Spleen (tissue), 7 donors: ENCODE measurements around the gene TET2.

ENCODE experiments used
- POLR2A ChIP-seq, 3 donors: fragments of 450-650 bp; IDR thresholded peaks; one replicate each; pipeline ENCODE4 v1.5.1; 2017; ENCODE audit warnings: antibody characterized with exemption in 3 of 3, mild to moderate bottlenecking in 1 of 3
- TF ChIP-seq, protein P1 (sequence below), 11 experiments: fragments of 200-600 bp in 7 of 11; fragments of 450-650 bp in 4 of 11; sonication (generic) in 4 of 11; IDR thresholded peaks in 8 of 11; conservative IDR thresholded peaks in 3 of 11; 1 replicate in 7 of 11; 2 replicates in 4 of 11; pipeline versions ENCODE4 v1.4.0 to v1.8.0; 2016 to 2021; ENCODE audit warnings: antibody characterized with exemption in 11 of 11, inconsistent platforms in 4 of 11, mild to moderate bottlenecking in 1 of 11
- donor health status: DM: no; HTN: no; CAD: no; lungs with moderate emphysema.
- donor health status: DM: no; HTN: no; CAD: no.
- donor health status: DM: no; HTN: no; CAD: no.

GRCh38 chr4:105246712-105247111 lies 100.0 kb downstream of the TET2 start:
- TF ChIP-seq, protein P1, sequence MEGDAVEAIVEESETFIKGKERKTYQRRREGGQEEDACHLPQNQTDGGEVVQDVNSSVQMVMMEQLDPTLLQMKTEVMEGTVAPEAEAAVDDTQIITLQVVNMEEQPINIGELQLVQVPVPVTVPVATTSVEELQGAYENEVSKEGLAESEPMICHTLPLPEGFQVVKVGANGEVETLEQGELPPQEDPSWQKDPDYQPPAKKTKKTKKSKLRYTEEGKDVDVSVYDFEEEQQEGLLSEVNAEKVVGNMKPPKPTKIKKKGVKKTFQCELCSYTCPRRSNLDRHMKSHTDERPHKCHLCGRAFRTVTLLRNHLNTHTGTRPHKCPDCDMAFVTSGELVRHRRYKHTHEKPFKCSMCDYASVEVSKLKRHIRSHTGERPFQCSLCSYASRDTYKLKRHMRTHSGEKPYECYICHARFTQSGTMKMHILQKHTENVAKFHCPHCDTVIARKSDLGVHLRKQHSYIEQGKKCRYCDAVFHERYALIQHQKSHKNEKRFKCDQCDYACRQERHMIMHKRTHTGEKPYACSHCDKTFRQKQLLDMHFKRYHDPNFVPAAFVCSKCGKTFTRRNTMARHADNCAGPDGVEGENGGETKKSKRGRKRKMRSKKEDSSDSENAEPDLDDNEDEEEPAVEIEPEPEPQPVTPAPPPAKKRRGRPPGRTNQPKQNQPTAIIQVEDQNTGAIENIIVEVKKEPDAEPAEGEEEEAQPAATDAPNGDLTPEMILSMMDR (IDR thresholded peaks at IDR 0.05 in 8 of 11, conservative IDR thresholded peaks at IDR 0.05 in 3 of 11), result no peak
- no peak for TF ChIP-seq POLR2A (IDR thresholded peaks at IDR 0.05)
